ENCODE results near the gene CSMD2.

CSMD2 gene

DNA sequence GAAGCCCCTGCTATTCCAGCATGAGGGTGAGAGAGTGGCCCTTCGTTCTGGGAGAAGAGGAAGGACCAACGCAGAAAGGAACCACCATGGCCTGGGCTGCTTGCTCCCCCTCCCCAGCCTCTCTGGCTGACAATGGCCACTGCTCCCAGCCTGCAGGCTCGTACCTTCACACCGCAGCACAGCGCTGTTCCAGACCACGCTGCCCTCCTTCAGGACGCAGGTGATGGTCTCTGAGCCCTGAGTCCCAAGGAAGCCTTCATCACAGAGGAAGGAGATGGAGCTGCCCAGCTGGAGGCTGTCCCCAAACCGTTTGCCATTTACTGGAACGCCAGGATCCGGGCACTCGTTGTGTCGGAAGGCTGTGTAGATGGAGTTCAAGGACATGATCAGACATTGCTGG is 426.1 kb downstream of the CSMD2 start:
- Histone ChIP-seq H3K4me1 (ENCODE audit: control insufficient read depth in 1 of 2, insufficient read depth in 2 of 2, low read length in 2 of 2) (no peaks in the 10 kb centered on the region), H3K27me3 (ENCODE audit: control insufficient read depth in 1 of 2, insufficient read depth in 2 of 2, low read length in 2 of 2) (no peaks in the 10 kb centered on the region), H3K36me3 (ENCODE audit: control insufficient read depth in 1 of 2, insufficient read depth in 2 of 2, low read length in 2 of 2) (no peaks in the 10 kb centered on the region), H3K9me3 (ENCODE audit: control insufficient read depth in 1 of 2, low read length in 2 of 2) (no peaks in the 10 kb centered on the region), H3K27ac (ENCODE audit: low read depth, low read length) (no peak overlapping the region), H3K9ac (ENCODE audit: low read depth in 1 of 2, low read length in 2 of 2) (no peak overlapping the region), H3K4me3 (ENCODE audit: low read depth in 1 of 2, low read length in 2 of 2) (no peak overlapping the region)

DNA sequence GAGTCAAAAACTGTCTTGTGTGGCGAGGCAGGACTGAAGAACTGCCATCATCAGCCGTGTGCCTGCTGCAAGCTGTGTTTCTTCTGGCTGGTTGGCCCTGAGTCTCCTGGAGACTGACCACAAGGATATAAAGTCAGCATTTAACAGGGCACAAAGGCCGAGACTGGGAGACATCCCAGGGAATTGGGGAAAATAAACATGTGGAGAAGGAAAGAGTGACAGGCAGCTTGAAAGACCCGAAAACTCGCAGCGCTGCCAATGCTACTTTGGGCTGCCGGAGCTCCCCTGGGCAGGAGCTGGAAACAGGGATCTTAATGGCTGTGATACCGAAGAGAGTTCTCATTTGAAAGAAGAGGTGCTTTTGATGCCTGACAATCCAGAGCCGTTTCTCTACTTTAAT is 426.5 kb downstream of the CSMD2 start:
- no peak overlapping the region for H3K9ac ChIP-seq (ENCODE audit: low read depth in 1 of 2, low read length in 2 of 2)
- H3K27me3 ChIP-seq (ENCODE audit: control insufficient read depth in 1 of 2, insufficient read depth in 2 of 2, low read length in 2 of 2): no peaks in the 10 kb centered on the region
- H3K9me3 ChIP-seq (ENCODE audit: control insufficient read depth in 1 of 2, low read length in 2 of 2): no peaks in the 10 kb centered on the region
- no peaks in the 10 kb centered on the region for H3K36me3 ChIP-seq (ENCODE audit: control insufficient read depth in 1 of 2, insufficient read depth in 2 of 2, low read length in 2 of 2)
- H3K4me1 ChIP-seq (ENCODE audit: control insufficient read depth in 1 of 2, insufficient read depth in 2 of 2, low read length in 2 of 2): no peaks in the 10 kb centered on the region
- H3K4me3 ChIP-seq (ENCODE audit: low read depth in 1 of 2, low read length in 2 of 2): no peak overlapping the region
- no peak overlapping the region for H3K27ac ChIP-seq (ENCODE audit: low read depth, low read length)

DNA sequence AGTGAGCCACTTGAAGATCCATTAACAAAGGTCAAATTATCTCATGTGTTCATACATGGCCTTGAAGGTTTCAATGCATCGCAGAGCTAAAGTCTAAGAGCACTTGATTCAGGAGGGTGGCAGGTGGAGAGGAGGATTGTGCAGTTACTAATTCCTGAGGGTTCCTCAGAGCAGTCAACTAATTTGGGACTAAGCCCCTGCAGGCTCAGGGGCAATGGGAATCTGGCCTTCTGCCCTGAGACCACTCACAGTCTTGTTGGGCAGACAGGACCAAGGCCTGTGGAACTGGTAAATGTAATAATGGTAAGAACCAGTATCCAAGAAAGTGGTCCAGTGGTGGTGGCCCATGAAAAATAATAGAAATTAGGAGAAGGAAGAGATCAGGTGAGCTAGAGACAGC is 428.5 kb downstream of the CSMD2 start:
- no peaks in the 10 kb centered on the region for H3K9me3 ChIP-seq (ENCODE audit: control insufficient read depth in 1 of 2, low read length in 2 of 2)
- no peak overlapping the region for H3K4me3 ChIP-seq (ENCODE audit: low read depth in 1 of 2, low read length in 2 of 2)
- no peaks in the 10 kb centered on the region for H3K27me3 ChIP-seq (ENCODE audit: control insufficient read depth in 1 of 2, insufficient read depth in 2 of 2, low read length in 2 of 2)
- no peak overlapping the region for H3K27ac ChIP-seq (ENCODE audit: low read depth, low read length)
- H3K4me1 ChIP-seq (ENCODE audit: control insufficient read depth in 1 of 2, insufficient read depth in 2 of 2, low read length in 2 of 2): no peaks in the 10 kb centered on the region
- no peak overlapping the region for H3K9ac ChIP-seq (ENCODE audit: low read depth in 1 of 2, low read length in 2 of 2)
- H3K36me3 ChIP-seq (ENCODE audit: control insufficient read depth in 1 of 2, insufficient read depth in 2 of 2, low read length in 2 of 2): no peaks in the 10 kb centered on the region

DNA sequence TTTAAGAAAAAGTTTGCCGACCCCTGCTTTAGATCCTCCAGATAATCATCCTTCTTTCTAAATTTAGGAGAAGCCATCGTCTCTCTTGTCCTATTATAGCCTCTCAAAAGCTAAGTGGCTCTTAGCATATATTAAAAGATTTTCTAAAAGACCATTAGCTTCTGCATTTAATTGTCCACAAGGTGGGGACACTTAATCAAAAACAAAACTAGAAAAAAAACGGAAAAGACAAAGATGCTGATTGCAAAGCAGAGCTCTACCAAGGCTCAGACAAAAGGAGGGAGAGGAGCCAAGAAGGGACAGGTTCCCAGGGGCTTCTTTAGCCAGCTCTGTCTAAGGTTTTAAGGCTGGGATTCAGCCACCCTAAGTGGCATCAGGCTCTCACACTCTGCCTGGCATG is 429.4 kb downstream of the CSMD2 start:
- no peaks in the 10 kb centered on the region for H3K27me3 ChIP-seq (ENCODE audit: control insufficient read depth in 1 of 2, insufficient read depth in 2 of 2, low read length in 2 of 2)
- H3K4me1 ChIP-seq (ENCODE audit: control insufficient read depth in 1 of 2, insufficient read depth in 2 of 2, low read length in 2 of 2): no peaks in the 10 kb centered on the region
- no peak overlapping the region for H3K4me3 ChIP-seq (ENCODE audit: low read depth in 1 of 2, low read length in 2 of 2)
- no peak overlapping the region for H3K9ac ChIP-seq (ENCODE audit: low read depth in 1 of 2, low read length in 2 of 2)
- H3K36me3 ChIP-seq (ENCODE audit: control insufficient read depth in 1 of 2, insufficient read depth in 2 of 2, low read length in 2 of 2): no peaks in the 10 kb centered on the region
- H3K9me3 ChIP-seq (ENCODE audit: control insufficient read depth in 1 of 2, low read length in 2 of 2): no peaks in the 10 kb centered on the region
- no peak overlapping the region for H3K27ac ChIP-seq (ENCODE audit: low read depth, low read length)

DNA sequence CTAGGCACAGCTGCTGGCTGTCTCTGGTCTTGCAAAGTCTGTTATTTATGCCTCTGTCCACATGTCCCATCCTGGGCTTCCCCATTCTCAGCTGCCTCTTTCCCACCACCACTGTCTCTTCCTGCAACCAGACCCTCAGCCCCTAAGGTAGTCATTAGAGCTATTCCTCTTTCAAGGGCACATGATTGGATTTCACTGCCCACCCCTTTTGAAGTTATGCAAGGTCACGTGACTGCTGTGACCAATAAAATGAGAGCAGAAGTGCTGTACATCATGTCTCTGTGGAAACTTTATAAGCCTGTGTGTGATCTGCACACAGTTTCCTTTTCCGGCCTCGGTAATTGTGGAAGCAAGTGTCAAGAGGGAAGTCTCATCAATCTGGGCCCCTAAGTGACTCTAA is 437.7 kb downstream of the CSMD2 start:
- H3K9ac ChIP-seq (ENCODE audit: low read depth in 1 of 2, low read length in 2 of 2): no peak overlapping the region
- H3K36me3 ChIP-seq (ENCODE audit: control insufficient read depth in 1 of 2, insufficient read depth in 2 of 2, low read length in 2 of 2): no peaks in the 10 kb centered on the region
- no peaks in the 10 kb centered on the region for H3K4me1 ChIP-seq (ENCODE audit: control insufficient read depth in 1 of 2, insufficient read depth in 2 of 2, low read length in 2 of 2)
- no peak overlapping the region for H3K27ac ChIP-seq (ENCODE audit: low read depth, low read length)
- no peaks in the 10 kb centered on the region for H3K27me3 ChIP-seq (ENCODE audit: control insufficient read depth in 1 of 2, insufficient read depth in 2 of 2, low read length in 2 of 2)
- no peaks in the 10 kb centered on the region for H3K9me3 ChIP-seq (ENCODE audit: control insufficient read depth in 1 of 2, low read length in 2 of 2)
- no peak overlapping the region for H3K4me3 ChIP-seq (ENCODE audit: low read depth in 1 of 2, low read length in 2 of 2)

DNA sequence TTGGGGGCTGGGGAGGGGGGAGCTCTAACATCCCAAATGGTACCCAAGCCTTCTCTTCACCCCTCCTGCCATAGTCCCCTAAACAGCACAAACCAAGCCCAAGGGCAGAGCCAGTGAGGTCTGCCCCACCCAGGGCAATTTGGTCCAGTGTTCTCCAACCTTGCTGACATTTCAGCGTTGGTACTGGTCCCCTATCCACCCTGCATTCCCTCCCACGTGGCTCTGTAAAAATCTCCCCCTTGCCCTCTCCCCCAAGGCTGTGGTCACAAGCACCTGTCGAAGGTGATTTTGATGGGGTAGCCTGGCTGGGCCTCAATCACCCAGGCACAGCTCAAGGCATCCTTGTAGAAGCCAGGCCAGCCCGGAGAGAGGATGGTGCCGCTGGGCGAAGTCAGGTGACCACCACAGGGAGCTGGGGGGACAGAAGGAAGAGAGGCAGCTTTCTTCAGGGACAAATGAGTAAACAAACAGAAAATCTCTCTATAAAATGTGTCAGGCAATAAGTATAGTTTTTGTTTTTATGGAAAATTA is 438.7 kb downstream of the CSMD2 start:
- Histone ChIP-seq H3K27ac (ENCODE audit: low read depth, low read length) (no peak overlapping the region), H3K4me1 (ENCODE audit: control insufficient read depth in 1 of 2, insufficient read depth in 2 of 2, low read length in 2 of 2) (no peaks in the 10 kb centered on the region), H3K36me3 (ENCODE audit: control insufficient read depth in 1 of 2, insufficient read depth in 2 of 2, low read length in 2 of 2) (no peaks in the 10 kb centered on the region), H3K27me3 (ENCODE audit: control insufficient read depth in 1 of 2, insufficient read depth in 2 of 2, low read length in 2 of 2) (peaks cover 0 to 2% of the 10 kb centered on the region in 2 donors), H3K9me3 (ENCODE audit: control insufficient read depth in 1 of 2, low read length in 2 of 2) (no peaks in the 10 kb centered on the region), H3K9ac (ENCODE audit: low read depth in 1 of 2, low read length in 2 of 2) (no peak overlapping the region), H3K4me3 (ENCODE audit: low read depth in 1 of 2, low read length in 2 of 2) (no peak overlapping the region)

DNA sequence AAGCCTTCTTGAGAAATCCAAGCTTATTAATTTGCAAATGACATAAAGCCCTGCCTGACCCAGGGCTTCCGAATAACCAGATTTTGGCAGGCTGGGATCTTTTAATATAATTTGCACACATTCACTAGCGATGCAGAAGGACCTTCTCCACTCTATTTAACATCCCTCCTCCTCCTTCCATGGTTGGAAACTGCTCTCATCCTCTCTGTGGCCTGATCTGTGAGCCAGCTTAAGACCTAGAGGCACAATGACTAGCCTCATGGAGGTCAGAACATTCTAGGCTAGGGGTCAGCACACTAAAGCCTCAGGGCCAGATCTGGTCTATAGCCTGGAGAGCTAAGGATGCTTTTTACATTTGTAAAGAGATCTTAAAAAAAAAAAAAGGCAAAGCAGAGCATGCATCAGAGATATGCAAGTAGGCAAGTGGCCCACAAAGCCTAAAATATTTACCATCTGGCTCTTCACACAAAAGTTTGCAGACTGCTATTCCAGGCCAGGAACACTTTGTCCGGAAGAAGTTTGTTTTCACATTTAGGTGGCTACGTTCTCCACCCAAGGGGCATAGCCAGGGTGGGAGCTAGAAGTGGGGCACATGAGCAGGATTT is 439.4 kb downstream of the CSMD2 start:
- no peaks in the 10 kb centered on the region for H3K9me3 ChIP-seq (ENCODE audit: control insufficient read depth in 1 of 2, low read length in 2 of 2)
- H3K27me3 ChIP-seq (ENCODE audit: control insufficient read depth in 1 of 2, insufficient read depth in 2 of 2, low read length in 2 of 2): peaks cover 0 to 2% of the 10 kb centered on the region in 2 donors
- no peak overlapping the region for H3K9ac ChIP-seq (ENCODE audit: low read depth in 1 of 2, low read length in 2 of 2)
- no peaks in the 10 kb centered on the region for H3K4me1 ChIP-seq (ENCODE audit: control insufficient read depth in 1 of 2, insufficient read depth in 2 of 2, low read length in 2 of 2)
- no peak overlapping the region for H3K4me3 ChIP-seq (ENCODE audit: low read depth in 1 of 2, low read length in 2 of 2)
- no peaks in the 10 kb centered on the region for H3K36me3 ChIP-seq (ENCODE audit: control insufficient read depth in 1 of 2, insufficient read depth in 2 of 2, low read length in 2 of 2)
- H3K27ac ChIP-seq (ENCODE audit: low read depth, low read length): no peak overlapping the region

DNA sequence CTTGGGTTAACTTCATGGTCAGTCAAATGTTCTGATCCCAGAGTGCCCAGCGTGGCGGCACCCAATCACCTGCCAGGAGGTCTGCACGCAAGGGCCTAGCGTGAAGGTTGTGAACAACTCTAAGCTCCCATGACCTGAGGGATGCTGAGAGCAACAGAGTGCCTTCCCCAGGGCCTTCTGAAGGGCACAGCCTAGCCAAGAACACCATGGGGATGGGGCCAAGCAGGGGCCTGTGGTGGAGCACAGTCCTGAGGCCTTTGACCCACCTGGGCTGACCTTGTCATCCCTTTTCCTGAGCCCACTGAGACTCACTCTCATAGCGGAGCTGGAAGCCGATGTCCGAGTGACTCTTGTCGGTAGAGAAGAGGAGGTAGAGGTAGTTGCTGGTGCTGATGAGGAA is 440.0 kb downstream of the CSMD2 start:
- Histone ChIP-seq H3K36me3 (ENCODE audit: control insufficient read depth in 1 of 2, insufficient read depth in 2 of 2, low read length in 2 of 2) (no peaks in the 10 kb centered on the region), H3K9me3 (ENCODE audit: control insufficient read depth in 1 of 2, low read length in 2 of 2) (no peaks in the 10 kb centered on the region), H3K9ac (ENCODE audit: low read depth in 1 of 2, low read length in 2 of 2) (no peak overlapping the region), H3K27ac (ENCODE audit: low read depth, low read length) (no peak overlapping the region), H3K4me3 (ENCODE audit: low read depth in 1 of 2, low read length in 2 of 2) (no peak overlapping the region), H3K27me3 (ENCODE audit: control insufficient read depth in 1 of 2, insufficient read depth in 2 of 2, low read length in 2 of 2) (peaks cover 0 to 2% of the 10 kb centered on the region in 2 donors), H3K4me1 (ENCODE audit: control insufficient read depth in 1 of 2, insufficient read depth in 2 of 2, low read length in 2 of 2) (no peaks in the 10 kb centered on the region)

DNA sequence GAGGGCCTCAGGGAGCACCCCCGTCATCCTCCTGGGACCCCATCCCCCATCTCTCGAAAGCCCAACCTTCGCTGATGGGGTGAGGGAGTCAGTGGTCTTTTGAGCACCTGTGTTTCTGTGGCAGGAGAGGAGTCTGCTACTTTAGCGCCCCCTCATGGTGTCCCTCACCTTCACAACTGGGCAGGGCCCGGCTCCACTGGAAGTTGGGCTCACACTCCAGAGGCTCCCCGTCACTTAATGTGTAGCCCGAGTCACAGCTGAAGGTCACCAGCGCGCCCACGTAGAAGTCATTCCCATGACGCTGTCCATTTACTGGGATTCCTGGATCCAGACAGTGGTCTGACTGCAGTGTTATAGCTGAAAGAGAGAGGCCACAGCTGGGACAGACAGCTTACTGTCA is 440.7 kb downstream of the CSMD2 start:
- Histone ChIP-seq H3K9me3 (ENCODE audit: control insufficient read depth in 1 of 2, low read length in 2 of 2) (no peaks in the 10 kb centered on the region), H3K4me1 (ENCODE audit: control insufficient read depth in 1 of 2, insufficient read depth in 2 of 2, low read length in 2 of 2) (no peaks in the 10 kb centered on the region), H3K27me3 (ENCODE audit: control insufficient read depth in 1 of 2, insufficient read depth in 2 of 2, low read length in 2 of 2) (peaks cover 0 to 2% of the 10 kb centered on the region in 2 donors), H3K27ac (ENCODE audit: low read depth, low read length) (no peak overlapping the region), H3K4me3 (ENCODE audit: low read depth in 1 of 2, low read length in 2 of 2) (no peak overlapping the region), H3K36me3 (ENCODE audit: control insufficient read depth in 1 of 2, insufficient read depth in 2 of 2, low read length in 2 of 2) (no peaks in the 10 kb centered on the region), H3K9ac (ENCODE audit: low read depth in 1 of 2, low read length in 2 of 2) (no peak overlapping the region)

DNA sequence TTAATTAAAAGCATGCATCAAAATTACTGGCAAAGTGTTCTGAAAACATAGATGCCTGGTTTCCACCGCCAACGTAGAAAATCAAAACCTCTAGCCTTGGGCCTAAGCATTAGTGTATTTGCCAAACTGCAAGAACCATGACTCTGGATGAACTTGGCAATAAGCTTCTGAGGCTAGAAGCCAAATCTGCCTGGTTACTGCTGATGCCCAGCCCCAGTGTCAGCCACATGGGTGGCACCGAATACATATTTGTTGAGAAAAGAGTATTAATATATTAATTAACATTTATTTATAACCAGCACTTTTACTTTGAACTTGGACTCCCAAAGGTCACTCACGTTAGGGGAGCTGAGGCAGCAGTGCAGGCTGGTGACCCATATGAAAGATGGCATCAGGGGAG is 441.8 kb downstream of the CSMD2 start:
- H3K36me3 ChIP-seq (ENCODE audit: control insufficient read depth in 1 of 2, insufficient read depth in 2 of 2, low read length in 2 of 2): no peaks in the 10 kb centered on the region
- H3K9ac ChIP-seq (ENCODE audit: low read depth in 1 of 2, low read length in 2 of 2): no peak overlapping the region
- no peaks in the 10 kb centered on the region for H3K4me1 ChIP-seq (ENCODE audit: control insufficient read depth in 1 of 2, insufficient read depth in 2 of 2, low read length in 2 of 2)
- H3K27me3 ChIP-seq (ENCODE audit: control insufficient read depth in 1 of 2, insufficient read depth in 2 of 2, low read length in 2 of 2): peaks cover 2 to 6% of the 10 kb centered on the region in 2 donors
- no peak overlapping the region for H3K4me3 ChIP-seq (ENCODE audit: low read depth in 1 of 2, low read length in 2 of 2)
- H3K9me3 ChIP-seq (ENCODE audit: control insufficient read depth in 1 of 2, low read length in 2 of 2): no peaks in the 10 kb centered on the region
- no peak overlapping the region for H3K27ac ChIP-seq (ENCODE audit: low read depth, low read length)

All from duodenal mucosa (tissue), 2 donors.